ENCODE data around the gene ZNF281.

The ZNF281 gene

DNA sequence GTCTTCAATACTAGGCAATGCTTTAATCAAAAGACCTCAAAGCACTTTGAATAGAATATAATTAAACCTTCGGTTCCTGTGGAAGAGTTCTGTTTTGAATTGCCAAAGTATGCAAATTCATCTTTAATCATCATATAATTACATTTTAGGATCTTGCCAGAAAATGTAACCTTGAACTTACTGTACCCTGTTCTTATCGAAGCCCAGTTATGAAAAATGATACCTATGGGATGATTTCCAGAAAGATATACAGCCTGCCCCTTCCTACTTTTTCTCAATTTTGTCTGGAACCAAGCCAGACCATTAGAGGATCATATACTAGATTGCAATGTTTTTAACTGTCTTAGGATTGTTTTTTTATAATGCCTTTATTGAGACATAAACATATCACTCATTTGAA is 34.0 kb upstream of the ZNF281 start:
- H3K4me2 ChIP-seq (ENCODE audit: low read depth, low read length, poor library complexity, severe bottlenecking), result no peak overlapping the region
- H3K79me2 ChIP-seq (ENCODE audit: insufficient read depth, low read length), result no peaks in the 10 kb centered on the region
- TF ChIP-seq, protein P1, sequence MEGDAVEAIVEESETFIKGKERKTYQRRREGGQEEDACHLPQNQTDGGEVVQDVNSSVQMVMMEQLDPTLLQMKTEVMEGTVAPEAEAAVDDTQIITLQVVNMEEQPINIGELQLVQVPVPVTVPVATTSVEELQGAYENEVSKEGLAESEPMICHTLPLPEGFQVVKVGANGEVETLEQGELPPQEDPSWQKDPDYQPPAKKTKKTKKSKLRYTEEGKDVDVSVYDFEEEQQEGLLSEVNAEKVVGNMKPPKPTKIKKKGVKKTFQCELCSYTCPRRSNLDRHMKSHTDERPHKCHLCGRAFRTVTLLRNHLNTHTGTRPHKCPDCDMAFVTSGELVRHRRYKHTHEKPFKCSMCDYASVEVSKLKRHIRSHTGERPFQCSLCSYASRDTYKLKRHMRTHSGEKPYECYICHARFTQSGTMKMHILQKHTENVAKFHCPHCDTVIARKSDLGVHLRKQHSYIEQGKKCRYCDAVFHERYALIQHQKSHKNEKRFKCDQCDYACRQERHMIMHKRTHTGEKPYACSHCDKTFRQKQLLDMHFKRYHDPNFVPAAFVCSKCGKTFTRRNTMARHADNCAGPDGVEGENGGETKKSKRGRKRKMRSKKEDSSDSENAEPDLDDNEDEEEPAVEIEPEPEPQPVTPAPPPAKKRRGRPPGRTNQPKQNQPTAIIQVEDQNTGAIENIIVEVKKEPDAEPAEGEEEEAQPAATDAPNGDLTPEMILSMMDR (conservative IDR thresholded peaks at IDR 0.05; ENCODE audit: low read length), result no peak
- TF ChIP-seq EZH2phosphoT487 (IDR thresholded peaks at IDR 0.05; ENCODE audit: borderline replicate concordance), result no peak

DNA sequence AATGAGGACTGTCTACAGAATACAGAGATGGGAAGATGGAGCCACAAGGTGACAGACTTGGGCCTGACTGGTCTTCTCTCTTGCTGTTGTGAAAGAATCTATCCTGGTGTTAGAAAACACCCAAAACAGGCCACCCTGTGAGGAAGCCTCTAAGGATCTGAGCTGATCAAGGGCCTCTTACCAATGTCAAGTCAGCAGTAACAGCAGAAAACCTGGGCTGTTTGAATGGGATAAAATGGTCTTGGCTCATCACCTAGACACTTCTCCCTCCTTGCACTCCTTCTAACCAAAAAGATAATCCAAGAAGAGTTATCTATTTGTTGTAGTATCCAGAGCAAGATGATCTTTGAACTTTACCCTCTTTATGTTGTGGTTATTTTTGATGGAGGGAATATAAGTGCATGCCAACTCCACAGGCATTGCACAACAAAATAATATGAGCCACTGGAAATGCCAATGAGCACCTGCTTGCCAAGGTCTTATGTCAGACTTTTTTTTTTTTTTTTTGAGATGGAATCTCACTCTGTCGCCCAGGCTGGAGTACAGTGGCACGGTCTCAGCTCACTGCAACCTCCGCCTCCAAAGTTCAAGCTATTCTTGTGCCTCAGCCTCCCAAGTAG is 32.8 kb upstream of the ZNF281 start:
- Histone ChIP-seq H3K9ac (ENCODE audit: low read depth, low read length, poor library complexity, severe bottlenecking) (no peak overlapping the region), H3K36me3 (ENCODE audit: insufficient read depth, low read length) (no peaks in the 10 kb centered on the region), H3K79me2 (ENCODE audit: insufficient read depth, low read length) (no peaks in the 10 kb centered on the region), H3K4me3 (ENCODE audit: low read length, poor library complexity, severe bottlenecking) (no peak overlapping the region), H3K27me3 (ENCODE audit: insufficient read depth, low read length, poor library complexity, severe bottlenecking) (no peaks in the 10 kb centered on the region), H3F3A (ENCODE audit: low read depth) (no peaks in the 10 kb centered on the region), H3K4me1 (ENCODE audit: insufficient read depth, low read length, poor library complexity, severe bottlenecking) (peaks cover 5% of the 10 kb centered on the region), H3K9me2 (replicated peaks; ENCODE audit: low read depth, low read length) (no peaks in the 10 kb centered on the region), H3K4me2 (ENCODE audit: low read depth, low read length, poor library complexity, severe bottlenecking) (no peak overlapping the region), H4K20me1 (ENCODE audit: insufficient read depth, low read length, poor library complexity, severe bottlenecking) (no peaks in the 10 kb centered on the region), H2AFZ (ENCODE audit: low read length) (no peak overlapping the region), H3K9me3 (ENCODE audit: insufficient read depth, low read depth, low read length) (no peaks in the 10 kb centered on the region)
- TF ChIP-seq EZH2phosphoT487 (IDR thresholded peaks at IDR 0.05; ENCODE audit: borderline replicate concordance), result no peak
- TF ChIP-seq, protein P1 (conservative IDR thresholded peaks at IDR 0.05; ENCODE audit: low read length), result no peak

More for the DNA sequence above, 34.0 kb upstream of the ZNF281 start:
- Histone ChIP-seq H2AFZ (ENCODE audit: low read length) (no peak overlapping the region), H3K9me2 (replicated peaks; ENCODE audit: low read depth, low read length) (no peaks in the 10 kb centered on the region), H3F3A (ENCODE audit: low read depth) (no peaks in the 10 kb centered on the region), H3K27me3 (ENCODE audit: insufficient read depth, low read length, poor library complexity, severe bottlenecking) (no peaks in the 10 kb centered on the region), H3K4me1 (ENCODE audit: insufficient read depth, low read length, poor library complexity, severe bottlenecking) (no peaks in the 10 kb centered on the region), H3K9ac (ENCODE audit: low read depth, low read length, poor library complexity, severe bottlenecking) (no peak overlapping the region), H3K36me3 (ENCODE audit: insufficient read depth, low read length) (no peaks in the 10 kb centered on the region), H3K9me3 (ENCODE audit: insufficient read depth, low read depth, low read length) (no peaks in the 10 kb centered on the region), H3K4me3 (ENCODE audit: low read length, poor library complexity, severe bottlenecking) (no peak overlapping the region), H4K20me1 (ENCODE audit: insufficient read depth, low read length, poor library complexity, severe bottlenecking) (no peaks in the 10 kb centered on the region)

DNA sequence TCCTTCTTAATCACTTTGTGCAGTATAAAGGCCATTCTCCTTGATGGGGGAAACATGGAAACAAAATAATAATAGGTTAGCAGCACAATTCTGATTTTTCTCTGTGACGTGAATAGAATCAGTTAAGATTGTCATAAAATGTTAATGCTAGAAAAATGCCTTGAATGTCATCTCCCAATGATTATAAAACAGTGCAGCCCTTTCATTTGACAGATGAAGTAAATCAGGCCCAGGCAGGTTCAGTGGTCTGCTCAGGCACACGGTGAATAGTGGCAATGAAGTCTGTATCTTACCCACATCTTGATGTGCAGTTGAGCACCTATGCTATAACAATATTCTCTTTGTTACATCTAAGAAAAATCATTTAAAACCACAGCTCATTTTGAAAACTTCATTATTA is 32.2 kb upstream of the ZNF281 start:
- H3K79me2 ChIP-seq (ENCODE audit: insufficient read depth, low read length), result no peaks in the 10 kb centered on the region
- H3K9me3 ChIP-seq (ENCODE audit: insufficient read depth, low read depth, low read length), result no peaks in the 10 kb centered on the region
- TF ChIP-seq, protein P1 (conservative IDR thresholded peaks at IDR 0.05; ENCODE audit: low read length), result no peak
- no peak for TF ChIP-seq EZH2phosphoT487 (IDR thresholded peaks at IDR 0.05; ENCODE audit: borderline replicate concordance)
- H3K4me1 ChIP-seq (ENCODE audit: insufficient read depth, low read length, poor library complexity, severe bottlenecking), result peaks cover 9% of the 10 kb centered on the region
- H3K36me3 ChIP-seq (ENCODE audit: insufficient read depth, low read length), result no peaks in the 10 kb centered on the region
- H2AFZ ChIP-seq (ENCODE audit: low read length), result no peak overlapping the region
- H3K9me2 ChIP-seq (replicated peaks; ENCODE audit: low read depth, low read length), result no peaks in the 10 kb centered on the region
- no peaks in the 10 kb centered on the region for H3K27me3 ChIP-seq (ENCODE audit: insufficient read depth, low read length, poor library complexity, severe bottlenecking)
- H4K20me1 ChIP-seq (ENCODE audit: insufficient read depth, low read length, poor library complexity, severe bottlenecking), result no peaks in the 10 kb centered on the region
- H3F3A ChIP-seq (ENCODE audit: low read depth), result no peaks in the 10 kb centered on the region
- H3K9ac ChIP-seq (ENCODE audit: low read depth, low read length, poor library complexity, severe bottlenecking), result no peak overlapping the region
- H3K4me2 ChIP-seq (ENCODE audit: low read depth, low read length, poor library complexity, severe bottlenecking), result no peak overlapping the region
- H3K4me3 ChIP-seq (ENCODE audit: low read length, poor library complexity, severe bottlenecking), result no peak overlapping the region

Measured in Loucy (cell line).